Pancreas (tissue), 10 donors: ENCODE results near the gene SDR42E2. TPM values are rescaled to one million over a fixed set of nuclear protein-coding genes. Genes with fewer than 3 reads are reported as not detected.

ENCODE experiments used
- ATAC-seq, 4 donors: fragments of 200-7000 bp; cut with Tn5 transposase; one replicate each; pipeline versions ENCODE4 v1.8.0 to v1.9.1; 2020; ENCODE audit warnings: mild to moderate bottlenecking in 4 of 4, moderate library complexity in 4 of 4
- DNase-seq, 6 donors: peaks; one replicate each; pipeline ENCODE4 v3.0.0-alpha.2; 2020
- FAIRE-seq: peaks from 2 replicates; lab custom pipeline; 2012; peaks lifted over from hg19 to GRCh38; lab: Jason Lieb, UNC
- H3K27ac ChIP-seq, 4 donors: fragments of 200-600 bp; sonication (generic); 1 replicate in 3 of 4; 2 replicates in 1 of 4; pipeline versions ENCODE4 v1.5.0 to v1.8.0; 2020
- H3K27me3 ChIP-seq, 4 donors: fragments of 200-600 bp; one replicate each; pipeline ENCODE4 v1.8.0; 2021
- H3K36me3 ChIP-seq, 3 donors: fragments of 200-600 bp; sonication (generic) in 1 of 3; one replicate each; pipeline versions ENCODE4 v1.5.0 to v1.8.0; 2020 to 2021
- H3K4me1 ChIP-seq, 3 donors: fragments of 200-600 bp; one replicate each; pipeline ENCODE4 v1.8.0; 2021
- H3K4me3 ChIP-seq, 4 donors: fragments of 200-600 bp; sonication (generic) in 2 of 4; one replicate each; pipeline versions ENCODE4 v1.5.0 to v1.8.0; 2020 to 2021
- H3K9me3 ChIP-seq, 4 donors: fragments of 200-600 bp; one replicate each; pipeline ENCODE4 v1.8.0; 2021
- WGBS, 2 donors: extraction: QIAGEN DNeasy Blood & Tissue Kit; methylation state at CpG; one replicate each; pipeline ENCODE4 v1.1.7; 2013; 5-methylcytosine and 5-hydroxymethylcytosine counted together
- intact Hi-C, 3 donors: fragments of 100-400 bp; cut with DNase I; formaldehyde crosslinking; loops; one replicate each; pipeline versions ENCODE4 v1.11.1 to v1.14.2; 2022
- polyA plus RNA-seq, 2 donors: library from polyadenylated mRNA; stranded (reverse); fragments of 200-250 nt; gene quantifications; one replicate each; pipeline ENCODE4 v1.2.3, GENCODE V29; 2013
- total RNA-seq, 6 donors: library from RNA; stranded (reverse); fragmentation: NEBNext Ultra II Directional in 4 of 6; extraction: Animal tissue kit (Norgen Biotek cat#: 25700) in 4 of 6; gene quantifications; one replicate each; pipeline versions ENCODE4 v1.2.1 to v1.2.4, GENCODE V29; 2021 to 2023
- TF ChIP-seq, protein P1 (sequence below), 4 donors: fragments of 200-600 bp; sonication (generic) in 3 of 4; IDR thresholded peaks; one replicate each; pipeline versions ENCODE4 v1.5.0 to v1.8.0; 2021; ENCODE audit warnings: antibody characterized with exemption in 4 of 4
- donor health status: healthy with polysubstance abuse.
- donor health status: DM: no; HTN: no; CAD: no; lungs with moderate emphysema.
- donor health status: DM: no; HTN: no; CAD: no.
- donor health status: control.
- donor health status: control.
- donor health status: Bipolar disorder and iron deficiency.
- donor health status: DM: yes; HTN: yes; CAD: no.
- donor health status: DM: no; HTN: no; CAD: no.
- donor health status: DM: no; HTN: no; CAD: no.
- donor health status: DM: yes; HTN: yes; CAD: no.

SDR42E2 gene
- total and polyA plus RNA-seq, 8 donors = 0.07 TPM; not detected in 7

DNA sequence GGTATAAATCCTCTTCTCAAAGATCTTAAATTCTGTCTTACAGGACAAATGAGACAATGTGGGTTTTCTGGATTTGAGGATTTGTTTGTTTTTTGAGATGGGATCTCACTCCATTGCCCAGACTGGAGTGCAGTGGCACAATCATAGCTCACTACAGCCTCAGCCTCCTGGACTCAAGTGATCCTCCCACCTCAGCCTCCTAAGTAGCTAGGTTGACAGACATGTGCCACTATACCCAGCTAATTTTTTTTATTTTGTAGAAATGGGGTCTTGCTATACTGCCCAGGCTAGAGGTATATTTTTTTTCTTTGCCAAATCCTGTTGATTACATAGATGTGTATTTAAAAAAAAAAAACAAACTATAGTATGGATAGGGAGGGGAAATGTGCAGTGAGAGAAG, 31.8 kb upstream of the SDR42E2 start:
- no peak for FAIRE-seq
- Histone ChIP-seq H3K36me3 (no peaks in the 10 kb centered on the region), H3K27ac (no peak overlapping the region), H3K9me3 (no peaks in the 10 kb centered on the region), H3K27me3 (no peaks in the 10 kb centered on the region), H3K4me1 (no peaks in the 10 kb centered on the region), H3K4me3 (no peak overlapping the region)
- ATAC-seq = no peak
- DNase-seq = no peak
- TF ChIP-seq, protein P1, sequence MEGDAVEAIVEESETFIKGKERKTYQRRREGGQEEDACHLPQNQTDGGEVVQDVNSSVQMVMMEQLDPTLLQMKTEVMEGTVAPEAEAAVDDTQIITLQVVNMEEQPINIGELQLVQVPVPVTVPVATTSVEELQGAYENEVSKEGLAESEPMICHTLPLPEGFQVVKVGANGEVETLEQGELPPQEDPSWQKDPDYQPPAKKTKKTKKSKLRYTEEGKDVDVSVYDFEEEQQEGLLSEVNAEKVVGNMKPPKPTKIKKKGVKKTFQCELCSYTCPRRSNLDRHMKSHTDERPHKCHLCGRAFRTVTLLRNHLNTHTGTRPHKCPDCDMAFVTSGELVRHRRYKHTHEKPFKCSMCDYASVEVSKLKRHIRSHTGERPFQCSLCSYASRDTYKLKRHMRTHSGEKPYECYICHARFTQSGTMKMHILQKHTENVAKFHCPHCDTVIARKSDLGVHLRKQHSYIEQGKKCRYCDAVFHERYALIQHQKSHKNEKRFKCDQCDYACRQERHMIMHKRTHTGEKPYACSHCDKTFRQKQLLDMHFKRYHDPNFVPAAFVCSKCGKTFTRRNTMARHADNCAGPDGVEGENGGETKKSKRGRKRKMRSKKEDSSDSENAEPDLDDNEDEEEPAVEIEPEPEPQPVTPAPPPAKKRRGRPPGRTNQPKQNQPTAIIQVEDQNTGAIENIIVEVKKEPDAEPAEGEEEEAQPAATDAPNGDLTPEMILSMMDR (IDR thresholded peaks at IDR 0.05) = no peak
- intact Hi-C loops = no loop called here

DNA sequence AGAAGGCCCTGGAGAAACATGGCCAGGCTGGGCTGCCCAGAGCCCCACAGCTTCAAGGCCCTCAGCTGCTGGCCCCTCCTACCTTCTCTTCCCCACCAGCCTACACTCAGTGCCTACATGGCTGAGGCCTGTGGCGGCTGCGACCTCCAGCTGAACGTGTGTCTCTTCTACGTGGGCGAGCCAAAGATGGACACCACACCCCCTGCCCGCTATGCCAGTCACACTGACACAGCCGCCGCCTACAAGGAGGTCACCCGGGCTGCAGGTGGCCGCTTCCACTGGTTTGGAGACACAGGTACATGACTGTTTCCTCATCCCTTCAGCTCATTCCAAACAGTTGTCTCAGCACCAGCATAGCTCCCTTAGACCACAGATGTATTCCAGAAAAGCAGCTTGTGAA, 29.5 kb upstream of the SDR42E2 start:
- FAIRE-seq = no peak
- DNase-seq = no peak
- intact Hi-C loops = no loop called here
- TF ChIP-seq, protein P1 (IDR thresholded peaks at IDR 0.05) = no peak
- no peaks in the 10 kb centered on the region for H3K4me1 ChIP-seq
- no peak overlapping the region for H3K27ac ChIP-seq
- no peaks in the 10 kb centered on the region for H3K27me3 ChIP-seq
- no peaks in the 10 kb centered on the region for H3K9me3 ChIP-seq
- WGBS, 2 donors = 83 to 89% methylated on average over 10 of the region's 10 CpGs
- H3K36me3 ChIP-seq = no peaks in the 10 kb centered on the region
- no peak overlapping the region for H3K4me3 ChIP-seq
- ATAC-seq = no peak

DNA sequence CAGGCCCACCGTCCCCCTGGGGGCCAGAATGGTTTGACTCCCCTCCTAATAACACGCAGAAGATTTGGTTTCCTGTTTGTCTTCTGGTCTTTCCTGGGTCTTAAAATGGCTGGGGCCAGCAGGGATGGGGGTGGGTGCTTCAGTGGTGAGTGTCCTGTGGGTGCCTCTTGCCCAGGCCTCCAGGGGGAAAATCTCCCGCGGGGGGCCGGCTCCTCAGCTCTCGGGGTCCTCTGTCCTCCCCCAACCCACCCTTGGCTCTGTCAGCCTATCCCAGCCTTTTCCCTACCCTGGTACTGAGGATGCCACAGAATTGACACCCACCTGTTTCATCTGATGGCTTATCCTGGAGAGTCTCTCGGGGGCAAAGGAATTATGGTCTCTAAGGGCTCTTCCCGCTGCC, 23.8 kb upstream of the SDR42E2 start:
- DNase-seq = no peak

DNA sequence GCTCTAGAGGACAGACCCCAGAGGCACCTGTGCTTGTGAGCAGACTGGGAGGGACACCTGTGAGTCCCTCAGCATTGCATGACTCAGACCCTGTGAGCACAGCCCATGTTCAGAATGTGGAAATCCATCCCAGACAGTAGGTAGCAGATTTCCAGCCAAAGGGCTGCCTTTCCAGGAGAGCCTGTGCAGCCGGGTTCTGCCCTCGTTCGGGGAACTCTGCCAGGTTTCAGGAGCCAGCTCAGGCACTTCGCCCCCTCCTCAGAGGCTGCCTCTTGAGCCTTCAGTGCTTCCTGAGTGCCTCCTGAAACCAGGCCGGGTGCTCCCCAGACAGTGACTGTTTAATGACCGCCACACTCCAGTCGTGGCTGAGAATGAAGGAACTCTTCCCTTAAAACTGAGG, 23.3 kb upstream of the SDR42E2 start:
- no peak for FAIRE-seq
- WGBS, 2 donors = 40 to 46% methylated on average over 7 of the region's 7 CpGs

More for the DNA sequence above, 23.8 kb upstream of the SDR42E2 start:
- TF ChIP-seq, protein P1 (IDR thresholded peaks at IDR 0.05) = no peak
- Histone ChIP-seq H3K4me1 (no peaks in the 10 kb centered on the region), H3K9me3 (no peaks in the 10 kb centered on the region), H3K4me3 (no peak overlapping the region), H3K36me3 (no peaks in the 10 kb centered on the region), H3K27me3 (no peaks in the 10 kb centered on the region), H3K27ac (no peak overlapping the region)
- FAIRE-seq (no peak), ATAC-seq (no peak)
- intact Hi-C loops = no loop called here
- WGBS, 2 donors = 53 to 58% methylated on average over 8 of the region's 8 CpGs

DNA sequence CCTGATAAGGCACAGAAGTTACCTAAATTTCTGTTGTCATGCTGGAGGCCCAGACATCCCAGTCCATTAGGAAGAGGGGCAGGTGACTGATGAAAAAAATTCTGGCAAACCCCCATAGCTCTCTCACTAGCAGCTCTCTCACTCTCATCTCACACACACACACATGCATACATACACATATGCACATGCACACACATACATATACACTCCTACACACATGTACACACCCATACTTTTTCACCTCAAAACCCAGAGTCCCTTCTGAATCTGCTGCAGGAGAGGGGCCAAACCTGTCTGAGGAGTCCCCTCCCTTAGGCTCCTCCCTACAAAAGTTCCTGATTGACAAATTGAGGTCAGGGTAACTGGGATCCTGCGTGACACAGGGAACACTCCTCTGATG, 22.6 kb upstream of the SDR42E2 start:
- intact Hi-C loops = no loop called here
- TF ChIP-seq, protein P1 (IDR thresholded peaks at IDR 0.05) = no peak

More for the DNA sequence above, 23.3 kb upstream of the SDR42E2 start:
- no peaks in the 10 kb centered on the region for H3K9me3 ChIP-seq
- ATAC-seq (no peak), DNase-seq (no peak)
- H3K27me3 ChIP-seq = no peaks in the 10 kb centered on the region
- no peak overlapping the region for H3K4me3 ChIP-seq
- no peak overlapping the region for H3K27ac ChIP-seq
- H3K4me1 ChIP-seq = no peaks in the 10 kb centered on the region
- TF ChIP-seq, protein P1 (IDR thresholded peaks at IDR 0.05) = no peak
- intact Hi-C loops = no loop called here
- no peaks in the 10 kb centered on the region for H3K36me3 ChIP-seq

More for the DNA sequence above, 22.6 kb upstream of the SDR42E2 start:
- Histone ChIP-seq H3K9me3 (no peaks in the 10 kb centered on the region), H3K27ac (no peak overlapping the region), H3K4me1 (no peaks in the 10 kb centered on the region), H3K4me3 (no peak overlapping the region), H3K27me3 (no peaks in the 10 kb centered on the region), H3K36me3 (no peaks in the 10 kb centered on the region)
- 21 to 38% methylated on average over 1 of the region's 1 CpG for WGBS, 2 donors
- ATAC-seq (no peak), DNase-seq (no peak), FAIRE-seq (no peak)
